Measurements from ENCODE around the gene CEP97. TPM values are rescaled to one million over a fixed set of nuclear protein-coding genes. Genes with fewer than 3 reads are reported as not detected.
A peak's percentile ranks its signal among the peaks of the same experiment; 100 is the strongest.

Gene CEP97
- total RNA-seq, 1 experiment from 2014 or later: 20.6 TPM

DNA sequence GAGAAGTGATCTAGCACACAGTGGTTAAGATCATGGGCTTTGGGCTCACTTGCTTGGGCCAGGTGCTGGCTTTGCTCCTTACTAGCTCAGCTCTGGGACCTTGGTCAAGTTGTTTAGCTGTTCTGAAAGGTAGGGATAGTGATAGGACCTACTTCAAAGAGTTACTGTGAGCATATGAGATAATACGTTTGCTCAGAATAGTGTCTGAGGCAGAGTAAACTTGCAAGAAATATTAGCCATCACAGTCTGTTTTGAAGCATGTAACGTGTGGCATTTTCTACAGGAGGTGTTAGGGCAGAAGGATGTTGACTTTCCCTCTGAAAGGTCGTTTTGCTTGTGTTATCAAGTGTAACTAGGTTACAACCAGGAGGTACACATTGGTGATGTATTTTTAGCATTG, 90.4 kb downstream of the CEP97 start:
- no peaks in the 10 kb centered on the region; the same call in 1 of the 2 replicates for H3K9me3 ChIP-seq (ENCODE audit: insufficient read depth, low read depth)
- H2AFZ ChIP-seq: no peak overlapping the region
- peak in 1 of 2 experiments; percentile 35 for DNase-seq
- H3K4me2 ChIP-seq: no peak overlapping the region
- H3K27me3 ChIP-seq (ENCODE audit: insufficient read depth, low read depth): no peaks in the 10 kb centered on the region
- intact Hi-C loops (cut with micrococcal nuclease; ENCODE audit: unreplicated experiment): loop anchor here (2.0 to 5.0 kb wide), 3 partner anchors 127 to 262 kb away; no protein-coding TSS in a partner anchor
- H4K20me1 ChIP-seq (ENCODE audit: insufficient read depth): no peaks in the 10 kb centered on the region
- no peak overlapping the region for H3K27ac ChIP-seq
- no peaks in the 10 kb centered on the region for H3K79me2 ChIP-seq (ENCODE audit: low read depth)
- TF ChIP-seq EZH2 (IDR thresholded peaks at IDR 0.05; ENCODE audit: low read depth): no peak
- TF ChIP-seq, protein P1, sequence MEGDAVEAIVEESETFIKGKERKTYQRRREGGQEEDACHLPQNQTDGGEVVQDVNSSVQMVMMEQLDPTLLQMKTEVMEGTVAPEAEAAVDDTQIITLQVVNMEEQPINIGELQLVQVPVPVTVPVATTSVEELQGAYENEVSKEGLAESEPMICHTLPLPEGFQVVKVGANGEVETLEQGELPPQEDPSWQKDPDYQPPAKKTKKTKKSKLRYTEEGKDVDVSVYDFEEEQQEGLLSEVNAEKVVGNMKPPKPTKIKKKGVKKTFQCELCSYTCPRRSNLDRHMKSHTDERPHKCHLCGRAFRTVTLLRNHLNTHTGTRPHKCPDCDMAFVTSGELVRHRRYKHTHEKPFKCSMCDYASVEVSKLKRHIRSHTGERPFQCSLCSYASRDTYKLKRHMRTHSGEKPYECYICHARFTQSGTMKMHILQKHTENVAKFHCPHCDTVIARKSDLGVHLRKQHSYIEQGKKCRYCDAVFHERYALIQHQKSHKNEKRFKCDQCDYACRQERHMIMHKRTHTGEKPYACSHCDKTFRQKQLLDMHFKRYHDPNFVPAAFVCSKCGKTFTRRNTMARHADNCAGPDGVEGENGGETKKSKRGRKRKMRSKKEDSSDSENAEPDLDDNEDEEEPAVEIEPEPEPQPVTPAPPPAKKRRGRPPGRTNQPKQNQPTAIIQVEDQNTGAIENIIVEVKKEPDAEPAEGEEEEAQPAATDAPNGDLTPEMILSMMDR (conservative IDR thresholded peaks at IDR 0.05): no peak
- CTCF ChIA-PET: interaction anchor here (0.5 to 3.0 kb wide), 3 partner anchors 56 to 410 kb away, joined by 3 to 29 read pairs (median 6); no protein-coding TSS in a partner anchor
- no TSS peak for BruUV-seq (replicated peaks)
- H3K9me2 ChIP-seq (ENCODE audit: insufficient read depth): no peaks in the 10 kb centered on the region
- H3K4me3 ChIP-seq: no peak overlapping the region
- peaks cover 16% of the 10 kb centered on the region; the same call in 1 of the 2 replicates for H3F3A ChIP-seq (ENCODE audit: insufficient read depth, low read depth)
- POLR2A ChIA-PET (ENCODE audit: unreplicated experiment): interaction anchor here (0.6 kb wide), 1 partner anchor 843 kb away, joined by 3 read pairs; no protein-coding TSS in a partner anchor
- peaks cover 14% of the 10 kb centered on the region; the same call in 1 of the 2 replicates for H3K4me1 ChIP-seq (replicated peaks; ENCODE audit: insufficient read depth)
- no peaks in the 10 kb centered on the region for H3K36me3 ChIP-seq (ENCODE audit: low read depth)

DNA sequence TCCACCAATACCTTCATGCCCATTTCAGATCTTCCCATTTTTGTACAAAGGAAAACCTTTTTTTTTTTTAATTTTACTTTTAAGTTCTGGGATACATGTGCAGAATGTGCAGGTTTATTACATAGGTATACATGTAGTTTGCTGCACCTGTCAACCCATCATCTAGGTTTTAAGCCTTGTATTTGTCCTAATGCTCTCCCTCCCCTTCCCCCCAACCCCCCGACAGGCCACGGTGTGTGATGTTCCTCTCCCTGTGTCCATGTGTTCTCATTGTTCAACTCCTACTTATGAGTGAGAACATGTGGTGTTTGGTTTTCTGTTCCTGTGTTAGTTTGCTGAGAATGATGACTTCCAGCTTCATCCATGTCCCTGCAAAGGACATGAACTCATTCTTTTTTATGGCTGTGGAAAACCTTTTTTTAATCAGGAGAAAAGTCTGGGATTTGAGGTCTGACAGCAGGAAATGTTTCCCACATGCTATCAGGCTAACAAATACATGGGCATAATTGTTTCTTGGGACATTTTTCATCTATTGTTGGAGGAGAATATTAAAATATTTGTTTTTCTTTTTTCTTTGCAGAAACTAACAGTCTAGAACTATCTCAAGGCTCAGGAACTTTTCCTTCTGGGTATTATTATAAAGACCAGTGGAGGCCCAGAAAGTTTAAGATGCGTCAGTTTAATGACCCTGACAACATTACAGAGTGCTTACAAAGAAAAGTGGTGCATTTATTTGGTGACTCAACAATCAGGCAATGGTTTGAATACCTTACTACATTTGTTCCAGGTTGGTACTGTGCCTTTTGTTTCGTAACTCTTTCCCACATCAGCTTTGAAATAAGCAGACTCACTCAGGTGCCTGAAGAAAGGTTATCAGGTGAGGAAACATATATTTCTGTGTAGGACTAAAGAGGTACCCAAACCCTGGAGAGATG, 92.1 kb downstream of the CEP97 start:
- H3K36me3 ChIP-seq (ENCODE audit: low read depth): no peaks in the 10 kb centered on the region
- peak in 1 of 2 experiments; percentile 85 for DNase-seq
- TF ChIP-seq, protein P1 (conservative IDR thresholded peaks at IDR 0.05): no peak
- no peak for TF ChIP-seq EZH2 (IDR thresholded peaks at IDR 0.05; ENCODE audit: low read depth)
- H4K20me1 ChIP-seq (ENCODE audit: insufficient read depth): no peaks in the 10 kb centered on the region
- intact Hi-C loops (cut with micrococcal nuclease; ENCODE audit: unreplicated experiment): loop anchor here (1.0 kb wide), 1 partner anchor 33 kb away; the partner anchor contains the start of gene NFKBIZ
- ChIA-PET CTCF (interaction anchor here (0.6 to 1.1 kb wide), 2 partner anchors 340 to 409 kb away, joined by 5 read pairs; no protein-coding TSS in a partner anchor), POLR2A (ENCODE audit: unreplicated experiment) (interaction anchor here (0.6 kb wide), 2 partner anchors 32 to 409 kb away, joined by 4 to 5 read pairs; no protein-coding TSS in a partner anchor)
- H3K4me2 ChIP-seq: no peak overlapping the region
- H3K9me3 ChIP-seq (ENCODE audit: insufficient read depth, low read depth): no peaks in the 10 kb centered on the region; the same call in 1 of the 2 replicates
- no peak overlapping the region for H2AFZ ChIP-seq
- H3F3A ChIP-seq (ENCODE audit: insufficient read depth, low read depth): peaks cover 16% of the 10 kb centered on the region; the same call in 1 of the 2 replicates
- H3K27me3 ChIP-seq (ENCODE audit: insufficient read depth, low read depth): no peaks in the 10 kb centered on the region
- no peaks in the 10 kb centered on the region for H3K79me2 ChIP-seq (ENCODE audit: low read depth)
- peak overlapping the region; percentile 18; the same call in 1 of the 2 replicates for H3K27ac ChIP-seq
- no TSS peak for BruUV-seq (replicated peaks)
- H3K4me1 ChIP-seq (replicated peaks; ENCODE audit: insufficient read depth): peaks cover 10% of the 10 kb centered on the region; the same call in 1 of the 2 replicates
- H3K4me3 ChIP-seq: no peak overlapping the region
- H3K9me2 ChIP-seq (ENCODE audit: insufficient read depth): no peaks in the 10 kb centered on the region

DNA sequence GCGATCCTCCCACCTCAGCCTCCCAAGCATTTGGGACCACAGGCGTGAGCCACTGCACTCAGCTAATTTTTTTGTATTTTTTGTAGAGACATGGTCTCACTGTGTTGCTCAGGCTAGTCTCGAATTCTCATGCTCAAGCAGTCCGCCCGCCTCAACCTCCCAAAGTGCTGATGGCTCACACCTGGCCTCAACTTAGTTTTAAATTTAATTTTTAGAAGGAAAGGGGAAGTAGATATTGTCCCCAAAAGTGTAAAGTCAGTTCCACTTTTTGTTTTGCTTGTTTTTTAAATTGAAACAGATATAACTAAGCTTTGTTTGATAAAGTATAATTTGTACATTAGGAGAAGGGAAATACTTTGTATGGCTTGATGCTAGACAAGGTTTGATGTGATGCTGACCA, 93.6 kb downstream of the CEP97 start:
- H3K36me3 ChIP-seq (ENCODE audit: low read depth): no peaks in the 10 kb centered on the region
- no peaks in the 10 kb centered on the region for H3K27me3 ChIP-seq (ENCODE audit: insufficient read depth, low read depth)
- peaks cover 10% of the 10 kb centered on the region; the same call in 1 of the 2 replicates for H3K4me1 ChIP-seq (replicated peaks; ENCODE audit: insufficient read depth)
- H3F3A ChIP-seq (ENCODE audit: insufficient read depth, low read depth): peaks cover 16% of the 10 kb centered on the region; the same call in 1 of the 2 replicates
- H3K4me3 ChIP-seq: no peak overlapping the region
- BruUV-seq (replicated peaks): no TSS peak
- no peaks in the 10 kb centered on the region for H4K20me1 ChIP-seq (ENCODE audit: insufficient read depth)
- DNase-seq: no peak
- no peak overlapping the region for H2AFZ ChIP-seq
- no peak overlapping the region for H3K4me2 ChIP-seq
- ChIA-PET POLR2A (ENCODE audit: unreplicated experiment) (interaction anchor here (0.7 kb wide), 1 partner anchor 85 kb away, joined by 3 read pairs; no protein-coding TSS in a partner anchor), CTCF (no interaction called here)
- H3K79me2 ChIP-seq (ENCODE audit: low read depth): no peaks in the 10 kb centered on the region
- intact Hi-C loops (cut with micrococcal nuclease; ENCODE audit: unreplicated experiment): no loop called here
- H3K9me3 ChIP-seq (ENCODE audit: insufficient read depth, low read depth): no peaks in the 10 kb centered on the region; the same call in 1 of the 2 replicates
- no peak overlapping the region for H3K27ac ChIP-seq
- TF ChIP-seq, protein P1 (conservative IDR thresholded peaks at IDR 0.05): no peak
- TF ChIP-seq EZH2 (IDR thresholded peaks at IDR 0.05; ENCODE audit: low read depth): no peak
- H3K9me2 ChIP-seq (ENCODE audit: insufficient read depth): no peaks in the 10 kb centered on the region
